NCI-H2107 treated with DMSO at 0.1 percent for 48 hours (cell line): ENCODE measurements around the gene FAAP20.

Experiments
- DNase-seq: peaks from one replicate; lab custom pipeline; 2025; ENCODE audit not compliant: unreplicated experiment; lab: John Stamatoyannopoulos, UW

FAAP20 gene, protein sequence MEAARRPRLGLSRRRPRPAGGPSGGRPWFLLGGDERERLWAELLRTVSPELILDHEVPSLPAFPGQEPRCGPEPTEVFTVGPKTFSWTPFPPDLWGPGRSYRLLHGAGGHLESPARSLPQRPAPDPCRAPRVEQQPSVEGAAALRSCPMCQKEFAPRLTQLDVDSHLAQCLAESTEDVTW

DNA sequence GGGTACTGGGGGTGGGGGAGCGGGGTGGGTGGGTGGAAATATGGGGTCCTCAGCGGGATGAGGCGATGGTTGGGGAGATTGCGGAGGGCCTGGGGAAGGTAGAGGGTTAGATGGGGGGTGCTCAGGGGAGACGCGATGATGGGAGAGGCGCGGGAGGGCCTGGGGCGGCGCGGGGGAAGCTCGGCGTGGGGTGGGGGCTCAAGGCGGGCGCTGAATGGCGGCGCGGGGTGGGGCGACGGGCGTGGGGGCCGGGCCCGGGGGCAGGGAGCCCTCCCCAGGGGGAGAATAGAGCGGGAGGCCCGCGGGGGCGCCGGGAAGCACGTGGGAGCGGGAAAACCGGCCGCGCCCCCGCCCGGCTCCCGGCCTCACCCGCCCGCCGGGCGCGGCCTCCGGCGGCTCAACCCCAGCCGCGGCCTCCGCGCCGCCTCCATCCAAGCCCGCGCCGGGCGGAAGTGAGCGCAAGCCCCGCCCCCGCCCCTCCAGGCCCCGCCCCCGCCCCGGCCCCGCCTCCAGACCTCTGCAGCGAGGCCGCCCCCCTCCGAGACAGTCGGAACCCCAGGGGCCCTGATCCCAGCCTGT is at the start of gene FAAP20:
TSS of gene FAAP20 (minus strand) at position 454 of the 579 bp plus-strand sequence. CDS start at position 431, 23 bp downstream.
- DNase-seq: no peak

DNA sequence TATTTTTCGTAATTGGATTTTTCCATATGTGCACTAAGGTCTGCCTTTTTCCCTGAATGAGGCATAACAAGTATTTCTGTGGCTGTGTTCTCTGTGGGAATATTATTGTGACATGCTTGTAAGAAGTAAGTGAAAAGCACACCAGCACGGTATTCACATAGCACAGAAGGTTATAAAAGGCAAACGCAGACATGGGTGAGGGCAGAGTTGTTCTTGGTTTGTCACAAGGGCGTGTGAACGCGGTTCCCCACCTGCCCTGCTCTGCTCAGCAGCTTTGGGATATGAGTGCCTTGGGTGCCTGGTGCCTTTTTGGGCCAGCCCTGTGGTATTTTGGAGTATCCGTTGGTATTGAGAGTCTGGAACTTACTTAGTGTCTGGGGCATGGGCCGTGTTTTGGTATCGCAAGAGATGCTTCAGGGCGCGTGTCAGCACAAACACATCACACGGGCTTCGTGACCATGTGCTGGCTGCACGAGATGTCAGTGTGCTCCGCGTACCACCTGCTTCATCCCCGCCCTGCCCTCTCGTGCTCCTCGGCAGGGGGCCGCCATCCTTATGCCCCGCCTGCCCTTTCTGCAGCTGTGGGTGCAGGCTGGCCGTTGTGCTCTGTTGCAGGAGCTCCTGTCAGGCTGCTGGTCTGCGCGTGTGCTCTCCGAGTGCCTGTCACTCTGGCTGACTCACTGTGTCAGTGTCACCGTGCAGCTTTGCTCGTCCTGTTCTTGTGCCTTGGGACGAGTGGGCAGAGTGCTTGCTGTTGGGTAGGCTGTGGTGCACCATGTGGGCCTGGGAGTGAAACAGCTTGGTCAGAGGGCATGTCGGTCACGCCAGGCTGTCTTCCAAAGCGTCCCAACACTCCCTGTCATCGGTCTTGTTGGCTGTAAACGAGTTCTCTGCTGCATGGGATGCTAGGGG is 48.5 kb upstream of the FAAP20 start:
- no peak for DNase-seq

DNA sequence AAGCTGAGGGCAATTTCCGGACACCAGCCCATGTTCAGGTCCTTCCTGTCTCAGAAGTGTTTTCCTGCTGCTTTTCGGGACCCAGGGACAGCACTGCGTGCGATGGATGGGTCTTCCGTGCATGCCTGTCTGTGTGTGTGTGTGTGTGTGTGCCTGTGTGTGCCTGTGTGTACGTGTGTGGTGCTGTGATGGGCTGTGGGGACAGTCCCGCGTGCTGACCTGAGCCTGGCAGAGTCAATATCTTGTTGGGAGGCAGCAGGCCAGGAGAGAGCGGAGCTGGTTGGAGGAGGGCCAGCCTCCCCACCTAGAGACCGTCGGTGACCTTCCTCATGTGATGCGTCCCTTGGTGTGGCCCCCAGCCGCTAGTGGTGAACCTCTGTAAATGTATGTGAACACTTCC is 47.2 kb upstream of the FAAP20 start:
- DNase-seq: no peak

DNA sequence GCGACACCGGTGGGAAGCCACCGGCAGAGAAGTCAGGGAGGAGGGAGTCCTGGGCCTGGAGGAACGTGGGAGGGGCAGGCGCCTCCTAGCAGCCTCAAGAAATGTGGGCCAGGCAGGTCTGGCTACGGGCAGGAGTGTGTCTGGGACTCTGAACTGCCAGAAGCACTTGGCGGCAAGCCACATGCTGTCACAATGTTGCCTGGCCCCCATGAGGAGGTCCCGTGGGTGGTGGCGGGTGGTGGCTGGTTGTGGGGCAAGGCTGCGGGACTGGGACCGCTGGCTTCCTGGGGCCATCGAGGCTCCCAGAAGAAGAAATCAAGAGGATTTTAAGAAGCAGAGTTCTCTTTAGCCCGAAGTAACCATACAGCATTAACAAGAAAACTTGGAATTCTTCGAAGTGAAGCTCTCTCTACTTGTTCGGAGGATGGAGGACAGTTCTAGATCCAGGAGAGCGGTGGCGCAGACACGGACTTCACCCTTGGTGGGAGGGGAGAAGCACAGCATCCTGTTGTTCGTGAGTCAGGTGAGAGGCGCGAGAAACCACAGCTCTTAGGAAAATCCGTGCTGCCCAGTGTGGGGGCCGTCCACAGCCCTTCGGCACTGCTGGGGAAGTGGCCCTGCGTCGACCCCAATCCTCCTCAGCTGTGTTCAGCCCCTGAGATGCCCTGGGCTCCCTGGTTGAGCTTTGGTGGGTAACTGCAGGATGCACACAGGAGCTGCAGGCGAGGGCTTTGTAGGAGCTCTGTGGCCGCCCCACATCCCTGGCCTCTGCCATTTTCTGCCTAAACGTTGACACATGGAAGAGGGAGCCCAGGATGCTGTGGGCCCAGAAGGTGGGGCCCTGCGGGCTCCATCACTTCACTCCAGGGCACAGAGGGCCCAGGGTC is 45.9 kb upstream of the FAAP20 start:
- no peak for DNase-seq

DNA sequence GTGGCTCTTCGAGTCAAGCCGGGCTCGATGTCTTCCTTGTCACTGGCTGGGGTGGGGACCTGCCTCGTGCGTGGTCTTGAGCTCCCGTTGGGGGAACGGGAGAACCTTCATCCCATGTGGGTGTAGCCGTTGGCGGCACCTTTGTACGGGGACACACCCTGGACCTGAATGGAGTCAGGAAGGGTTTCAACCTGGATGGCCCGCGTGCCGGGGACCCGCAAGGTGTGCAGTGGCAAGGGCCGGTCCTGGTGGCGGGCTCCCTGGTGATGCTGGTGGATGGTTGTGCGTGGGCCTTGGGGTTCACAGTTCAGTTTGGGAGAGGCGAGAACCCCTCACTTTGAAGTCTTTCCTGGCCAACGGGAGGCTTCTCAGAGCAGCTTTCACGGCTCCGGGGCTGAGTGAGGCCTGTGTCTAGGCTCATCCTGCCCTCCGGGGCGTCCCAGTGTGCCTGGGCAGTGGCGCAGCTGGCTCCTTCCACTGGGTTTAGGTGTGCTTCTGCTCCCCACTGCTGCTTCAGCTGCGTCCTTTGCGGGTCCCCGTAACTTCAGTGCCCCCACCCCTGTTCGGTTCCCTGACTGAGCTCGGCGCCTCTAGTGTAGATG is 44.9 kb upstream of the FAAP20 start:
- DNase-seq: no peak

DNA sequence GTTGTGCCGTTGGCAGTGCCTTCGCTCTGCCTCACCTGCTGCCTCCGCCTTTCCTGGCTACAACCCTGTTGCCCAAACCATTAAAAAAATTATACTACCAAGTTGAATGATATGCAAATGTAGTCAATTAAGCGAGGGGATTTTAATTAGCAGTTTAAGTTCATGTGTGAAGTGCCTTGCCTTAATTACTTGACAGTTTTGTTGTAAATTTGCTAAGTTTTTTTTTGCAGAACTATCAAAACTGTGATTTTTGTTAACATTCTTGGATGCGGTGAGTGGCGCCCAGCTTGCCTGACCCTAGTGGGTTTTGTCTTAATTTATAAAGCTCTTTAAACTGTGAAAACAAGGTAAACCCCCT is 44.4 kb upstream of the FAAP20 start:
- DNase-seq: no peak

DNA sequence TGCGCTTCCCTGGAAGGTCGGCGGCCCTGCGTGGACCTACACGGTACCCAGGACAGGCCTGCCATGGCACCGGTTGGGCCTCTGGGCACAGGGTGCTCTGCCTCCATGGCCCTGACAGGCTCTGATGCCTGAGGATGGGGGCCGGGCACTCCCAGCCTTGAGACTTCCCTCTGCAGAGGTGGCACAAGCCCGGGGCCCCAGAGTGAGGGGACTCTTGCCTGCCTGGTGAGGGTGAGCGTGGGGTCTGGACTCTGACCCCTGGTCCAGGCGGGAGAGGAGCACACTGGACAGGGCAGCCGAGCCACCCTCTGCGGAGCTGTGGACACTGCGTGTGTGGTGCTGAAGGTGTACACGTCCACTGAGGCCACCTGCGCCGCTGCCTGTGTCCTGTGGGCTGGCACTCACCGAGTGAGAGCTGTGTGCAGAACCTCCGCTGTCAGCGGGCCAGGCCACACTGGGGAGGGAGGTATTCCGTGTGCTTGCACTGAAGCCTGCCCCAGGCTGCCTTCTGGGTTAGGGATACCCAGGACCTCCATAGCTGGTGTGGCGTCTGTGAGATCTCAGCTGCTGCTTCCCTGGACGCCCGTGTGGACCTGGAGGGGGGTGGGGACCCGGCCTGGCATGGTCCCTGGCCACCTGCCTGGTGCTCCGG is 43.9 kb upstream of the FAAP20 start:
- no peak for DNase-seq

DNA sequence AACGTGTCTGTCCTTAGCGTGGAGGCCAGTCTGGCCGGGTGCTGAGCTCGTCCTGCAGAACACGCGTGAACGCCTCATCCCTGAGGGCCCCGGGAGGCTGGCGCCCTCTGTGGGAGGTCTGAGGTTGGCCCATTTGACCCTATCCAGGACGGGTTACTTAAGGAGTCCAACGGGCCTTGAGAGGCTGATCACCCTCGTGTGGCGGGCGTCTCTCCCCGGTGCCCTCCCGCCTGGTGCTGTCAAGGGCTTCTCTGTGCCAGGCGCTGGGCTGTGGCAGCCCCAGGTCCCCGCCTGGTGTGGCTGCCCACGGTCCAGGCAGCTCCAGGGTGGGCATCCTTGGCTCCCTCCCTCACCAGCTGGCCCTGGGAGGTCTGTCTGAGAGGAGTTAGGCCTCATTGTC is 43.2 kb upstream of the FAAP20 start:
- no peak for DNase-seq

DNA sequence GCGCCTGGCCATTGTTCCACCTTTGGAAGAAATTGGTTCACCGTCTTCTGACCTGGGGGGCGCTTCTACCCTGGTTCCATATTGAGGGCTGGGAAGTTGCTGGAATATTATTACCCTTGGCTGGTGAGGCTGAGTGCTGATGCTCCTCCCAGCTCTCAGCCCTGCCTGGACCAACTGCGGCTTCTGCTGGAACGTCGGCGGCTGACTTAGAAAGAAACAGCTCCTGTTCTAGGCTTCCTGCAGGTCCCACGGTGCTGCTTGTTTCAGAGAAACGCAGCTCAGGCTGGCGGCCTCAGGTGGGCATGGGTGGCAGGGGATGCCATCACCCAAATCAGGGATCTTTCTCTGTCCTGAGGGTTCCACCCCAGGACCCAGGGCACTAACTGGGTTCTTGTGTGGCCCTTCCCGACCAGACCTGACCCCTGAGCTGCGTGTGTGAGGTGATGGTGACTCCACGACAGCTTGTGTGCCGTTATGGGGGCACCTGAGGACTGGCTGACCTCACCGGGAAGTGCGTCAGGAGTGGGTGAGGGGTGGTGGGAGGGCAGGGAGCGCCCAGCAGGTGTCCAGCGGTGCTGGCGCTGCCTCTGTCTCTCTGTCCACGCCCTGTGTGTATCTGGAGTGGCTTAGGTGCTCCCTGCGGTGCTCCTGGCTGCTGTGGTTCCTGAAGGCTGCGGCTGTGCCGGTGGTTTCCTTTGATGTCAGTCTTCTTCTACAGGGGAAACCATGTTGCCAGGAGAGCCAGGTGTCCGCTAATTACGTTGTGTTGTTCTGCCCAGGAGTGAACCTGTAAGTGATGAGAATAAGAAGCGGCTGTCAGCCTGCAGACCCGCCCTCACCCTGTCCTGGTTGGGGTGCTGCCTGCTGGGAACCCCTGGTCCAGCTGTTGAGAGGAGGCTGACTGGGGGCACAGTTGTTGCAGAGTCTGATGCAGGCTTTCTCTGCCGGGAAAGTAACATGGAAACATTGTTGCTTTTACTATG is 42.4 kb upstream of the FAAP20 start:
- peak; percentile 5 for DNase-seq

DNA sequence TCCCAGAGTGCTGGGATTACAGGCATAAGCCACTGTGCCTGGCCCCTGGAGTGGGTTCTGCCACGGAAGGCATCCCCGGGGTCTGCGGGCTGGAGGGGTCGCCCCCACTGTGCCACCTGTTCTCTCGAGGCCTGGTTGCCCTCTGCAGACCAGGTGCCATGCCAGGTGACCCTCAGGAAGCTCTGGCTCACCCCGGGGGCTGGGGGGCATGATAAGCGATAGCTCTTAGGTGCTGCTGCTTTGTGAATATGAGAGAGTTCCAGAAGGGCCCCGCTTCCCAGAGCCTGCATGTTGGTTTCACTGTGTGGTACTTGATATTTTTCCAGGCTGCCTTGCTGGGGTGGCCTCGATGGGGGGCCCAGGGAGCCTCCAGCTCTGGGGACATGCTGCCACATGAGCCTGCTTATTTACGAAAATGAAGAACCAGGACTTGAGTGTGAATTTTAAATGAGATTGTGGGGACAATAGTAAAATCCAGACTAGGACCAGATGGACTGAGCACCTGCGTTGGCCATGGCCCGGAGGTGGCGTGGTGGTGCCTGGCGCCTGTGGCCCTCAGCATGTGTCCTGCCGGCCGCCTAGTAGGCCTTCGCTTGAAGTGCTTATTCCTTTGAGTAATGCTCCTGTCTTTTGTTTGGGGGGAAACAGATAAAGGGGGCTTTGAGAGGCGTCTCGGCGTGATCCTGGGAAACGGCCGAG is 40.9 kb upstream of the FAAP20 start:
- no peak for DNase-seq

DNA sequence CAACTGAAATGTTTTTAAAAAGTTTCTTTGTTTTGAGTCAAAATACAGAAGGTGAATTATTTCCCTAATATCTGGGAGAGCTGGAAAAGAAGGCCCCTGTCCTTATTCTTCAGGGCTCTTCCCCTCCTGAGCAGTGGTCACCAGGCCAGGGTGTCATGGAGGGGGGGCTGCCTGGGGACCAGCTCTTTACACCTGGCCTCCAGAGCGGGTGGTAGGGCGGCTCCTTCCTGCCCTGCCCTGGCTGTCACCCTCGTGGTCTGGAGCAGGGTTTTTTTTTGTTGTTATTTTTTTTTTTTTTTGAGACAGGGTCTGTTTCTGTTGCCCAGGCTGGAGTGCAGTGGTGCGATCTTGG is 40.2 kb upstream of the FAAP20 start:
- no peak for DNase-seq

DNA sequence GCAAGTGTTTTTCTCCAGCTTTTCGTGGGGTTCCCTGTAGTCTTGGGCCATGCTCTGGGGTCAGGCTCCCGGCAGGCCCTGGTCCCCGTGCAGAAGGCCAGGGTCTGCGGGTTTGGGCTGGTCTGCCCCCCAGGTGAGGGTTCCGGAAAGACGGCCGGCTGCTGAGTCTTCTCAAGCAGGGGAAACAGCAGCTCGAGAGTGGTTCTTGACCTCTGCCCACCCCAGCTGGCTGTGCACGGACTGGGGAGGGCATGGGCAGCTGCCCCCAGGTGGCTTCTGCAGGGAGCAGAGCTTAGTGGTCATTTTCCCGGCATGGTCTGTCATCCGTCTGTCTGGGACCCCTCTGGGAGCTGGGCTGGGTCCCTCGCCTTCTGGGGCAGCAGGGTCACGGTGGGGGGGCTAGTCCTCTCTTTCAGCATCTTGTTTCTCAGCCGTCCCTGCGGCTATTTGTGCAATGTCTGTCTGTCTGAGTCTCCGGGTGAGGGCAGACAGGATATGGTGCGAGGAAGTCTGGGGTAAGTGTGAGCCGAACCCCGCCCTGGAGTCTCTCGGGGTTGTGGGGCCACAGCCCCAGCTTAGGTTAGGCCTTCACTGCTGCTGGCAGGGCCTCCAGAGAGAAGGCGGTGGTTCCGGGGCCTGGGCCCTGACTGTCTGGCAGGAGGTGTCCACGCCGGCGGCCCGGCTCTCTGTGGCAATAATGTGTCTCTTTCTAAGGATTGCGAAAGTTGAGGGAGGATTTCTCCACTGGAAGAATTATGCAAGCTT is 39.6 kb upstream of the FAAP20 start:
- no peak for DNase-seq

DNA sequence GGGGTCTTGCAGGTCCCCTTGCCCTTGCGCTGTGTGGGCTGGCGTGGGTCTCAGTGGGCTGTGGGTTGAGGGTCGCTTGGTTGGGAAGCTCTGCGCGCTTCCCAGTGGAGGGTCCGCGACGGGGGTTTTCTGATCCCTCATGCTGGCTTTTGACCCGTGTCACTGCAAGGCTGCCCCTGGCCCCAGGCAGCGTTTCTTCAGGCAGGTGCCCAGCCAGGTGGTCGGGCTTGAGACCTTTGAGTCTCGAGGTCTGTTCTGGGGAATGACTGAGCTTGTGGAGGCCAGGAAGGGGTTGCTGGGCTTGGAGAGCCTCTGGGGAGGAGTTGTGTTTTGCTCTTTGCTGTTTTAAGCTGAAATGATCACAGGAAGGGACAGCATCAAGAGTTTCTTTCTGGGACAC is 38.9 kb upstream of the FAAP20 start:
- DNase-seq: no peak

DNA sequence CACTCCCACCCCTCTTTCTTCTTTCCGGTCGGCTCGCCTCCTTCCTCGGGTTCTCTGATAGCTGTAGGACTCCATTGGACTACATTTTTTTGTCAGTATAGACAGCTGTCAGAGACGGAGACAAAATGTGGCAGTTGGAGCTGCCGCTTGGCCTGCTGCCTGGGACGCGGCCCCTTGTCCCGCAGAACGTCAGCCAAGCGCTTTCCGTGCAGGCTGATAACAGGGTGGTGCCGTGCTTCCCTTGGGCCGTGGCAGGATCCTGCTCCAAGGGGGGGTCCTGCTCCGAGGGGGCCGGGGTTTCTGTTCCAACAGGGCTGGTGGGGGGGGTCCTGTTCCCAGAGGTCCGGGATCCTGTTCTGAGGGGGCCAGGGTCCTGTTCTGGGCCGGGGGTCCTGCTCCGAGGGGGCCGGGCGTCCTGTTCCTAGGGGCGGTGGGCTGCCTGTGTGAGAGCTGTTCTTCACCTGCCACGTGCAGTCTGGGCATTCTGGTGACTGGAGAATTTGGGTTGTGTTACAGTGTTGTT is 38.4 kb upstream of the FAAP20 start:
- no peak for DNase-seq

DNA sequence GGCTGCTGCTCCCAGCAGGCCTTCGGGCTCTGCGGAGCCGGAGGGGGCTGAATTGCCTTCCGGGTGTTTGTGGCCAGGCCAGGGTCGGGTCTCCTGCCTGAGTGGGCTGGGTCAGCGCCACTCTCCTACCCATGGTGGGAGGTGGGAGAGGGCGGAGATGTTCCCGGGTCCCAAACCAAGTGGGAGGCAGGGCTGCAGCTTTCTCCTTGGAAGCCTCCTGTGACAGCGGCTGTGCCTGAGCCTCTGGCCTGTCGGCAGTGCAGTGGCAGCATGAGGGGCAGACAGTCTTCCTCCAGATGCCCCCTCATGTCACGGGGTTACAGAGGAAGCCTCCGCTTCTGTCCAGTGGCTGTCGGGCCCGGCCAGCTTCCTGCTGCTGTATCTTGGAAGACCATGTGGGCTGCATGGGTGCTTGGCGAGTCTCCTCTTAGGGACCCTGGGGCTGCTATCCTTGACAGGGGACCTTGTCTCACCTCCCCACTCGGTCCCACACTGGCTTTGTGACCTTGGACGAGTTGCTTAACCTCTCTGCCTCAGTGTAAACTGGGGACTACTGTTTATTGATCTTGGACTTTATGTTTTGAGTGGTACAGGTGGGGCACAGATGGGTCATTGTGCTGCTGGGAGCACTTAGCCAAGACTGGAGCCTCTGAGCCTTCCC is 37.8 kb upstream of the FAAP20 start:
- DNase-seq: no peak

DNA sequence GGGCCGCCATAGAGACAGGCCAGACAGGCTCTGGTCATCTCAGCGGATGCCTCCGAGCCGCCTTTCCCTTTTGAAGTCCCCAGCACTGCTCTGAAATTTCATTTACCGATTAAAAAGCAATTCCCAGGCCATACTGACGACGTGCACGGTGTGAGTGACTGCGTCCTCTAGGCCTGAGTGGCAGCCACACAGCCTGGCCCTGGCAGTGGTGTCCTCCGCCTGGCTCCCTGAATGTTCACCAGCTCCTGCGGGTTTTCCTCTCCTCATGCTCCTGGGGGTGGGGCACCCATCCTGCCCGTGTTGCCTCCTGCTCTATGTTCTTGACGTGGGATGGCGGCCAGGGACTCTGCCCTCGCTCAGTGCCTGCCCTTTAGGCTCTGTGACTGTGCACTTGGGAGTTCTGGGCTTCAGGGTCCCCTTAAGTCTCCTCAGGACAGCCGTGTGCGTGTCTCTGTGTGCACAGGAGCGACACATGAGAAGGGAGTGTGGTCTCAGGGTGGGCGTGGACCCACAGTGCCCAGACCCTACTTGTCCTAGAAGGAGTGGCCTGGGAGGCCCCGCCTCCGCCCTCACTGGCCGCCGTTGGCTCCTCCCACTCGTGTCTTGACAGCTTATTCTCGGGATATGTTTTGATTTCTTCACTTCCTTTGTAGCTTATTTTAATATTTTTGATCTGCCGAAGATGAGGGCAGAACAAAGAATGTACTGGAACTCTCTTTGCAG is 37.1 kb upstream of the FAAP20 start:
- no peak for DNase-seq
